Body of pancreas (tissue), 4 donors: ENCODE data around the gene CD58.

ENCODE experiments used
- CTCF ChIP-seq, 7 experiments: fragments of 450-650 bp in 4 of 7; fragments of 200-600 bp in 3 of 7; sonication (generic) in 3 of 7; IDR thresholded peaks; one replicate each; pipeline ENCODE4 v1.5.1; 2016 to 2019; ENCODE audit warnings: antibody characterized with exemption in 7 of 7
- POLR2A ChIP-seq, 3 donors: fragments of 450-650 bp; IDR thresholded peaks; one replicate each; pipeline ENCODE4 v1.6.1; 2016; ENCODE audit warnings: antibody characterized with exemption in 3 of 3, mild to moderate bottlenecking in 2 of 3

GRCh38 chr1:116568662-116569380, 2.0 kb downstream of the CD58 start:
- no peak for TF ChIP-seq CTCF (IDR thresholded peaks at IDR 0.05)
- TF ChIP-seq POLR2A (IDR thresholded peaks at IDR 0.05), result no peak
